ENCODE measurements around the gene STXBP4. TPM values are rescaled to one million over a fixed set of nuclear protein-coding genes. Genes with fewer than 3 reads are reported as not detected.

STXBP4 gene
- total and polyA plus RNA-seq, 2 donors (not counting 3 experiments of a cell fraction or from before 2014, with no cell fraction given), result 1.9 to 12.9 TPM

DNA sequence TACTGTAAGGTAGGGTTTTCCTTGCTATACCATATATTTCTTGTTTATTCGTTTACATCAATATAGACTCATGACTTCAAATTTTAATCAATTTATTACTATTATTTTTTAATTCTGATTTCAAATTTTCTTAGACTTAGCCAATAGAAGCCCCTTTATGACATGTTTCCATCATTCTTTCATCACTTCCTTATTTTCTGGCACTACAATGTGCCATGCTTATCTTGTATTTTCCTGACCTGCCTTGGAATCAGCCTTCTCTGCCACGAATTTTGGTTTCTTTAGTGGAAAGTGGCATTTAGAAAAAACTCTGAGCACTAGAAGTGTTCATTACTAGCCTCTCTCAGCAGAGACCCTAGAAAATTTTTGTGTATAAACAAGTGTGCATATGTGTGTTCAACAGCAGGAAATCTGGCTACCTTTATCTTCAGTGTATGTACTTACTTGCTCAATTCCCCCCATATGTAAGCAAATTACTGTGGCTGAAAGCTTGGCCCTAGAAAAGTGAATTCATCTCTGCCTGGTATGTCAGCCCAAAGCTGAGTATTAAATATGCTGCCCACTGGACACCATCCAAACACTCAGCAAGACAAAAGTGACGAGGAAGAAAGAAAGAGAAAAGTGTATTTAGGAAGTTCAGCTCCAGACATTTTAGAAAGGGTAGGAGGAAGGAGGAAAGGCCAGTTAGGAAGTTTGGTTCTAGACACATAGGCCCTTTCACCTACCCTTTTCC is 4.0 kb downstream of the STXBP4 start:
- Histone ChIP-seq H3K79me2 (ENCODE audit: control insufficient read depth, insufficient read depth, low read length) (peaks cover 17% of the 10 kb centered on the region), H3K4me2 (ENCODE audit: insufficient read depth, low read length) (no peak overlapping the region), H3K27me3 (ENCODE audit: control insufficient read depth in 2 of 2, insufficient read depth in 2 of 2, low read length in 2 of 2) (no peaks in the 10 kb centered on the region), H3K27ac (ENCODE audit: insufficient read depth, low read depth, low read length) (no peak overlapping the region), H3K36me3 (ENCODE audit: control insufficient read depth in 2 of 2, extremely low read depth in 1 of 2, insufficient read depth in 2 of 2, low read length in 2 of 2) (no peaks in the 10 kb centered on the region), H3K9ac (replicated peaks; ENCODE audit: extremely low read depth, insufficient read depth, low read length) (no peak overlapping the region), H2AFZ (ENCODE audit: low read depth, low read length) (no peak overlapping the region), H3K9me3 (replicated peaks; ENCODE audit: control insufficient read depth, insufficient read depth, low read length) (no peaks in the 10 kb centered on the region), H3K9me1 (replicated peaks; ENCODE audit: control insufficient read depth, extremely low read depth, insufficient read depth, low read length) (no peaks in the 10 kb centered on the region), H3K4me3 (replicated peaks in 1 of 3; ENCODE audit: insufficient read depth in 1 of 3, low read depth in 1 of 3, low read length in 3 of 3) (no peak overlapping the region), H4K20me1 (replicated peaks; ENCODE audit: control insufficient read depth, extremely low read depth, insufficient read depth, low read length) (no peaks in the 10 kb centered on the region), H3K4me1 (ENCODE audit: control insufficient read depth, extremely low read depth, insufficient read depth, low read length) (peaks cover 11% of the 10 kb centered on the region)
- no peak for DNase-seq (ENCODE audit: low read depth, low spot score)
- ChIA-PET CTCF (interaction anchor here (1.1 to 1.5 kb wide), 3 partner anchors 13 to 384 kb away, joined by 3 to 5 read pairs (median 4); no protein-coding TSS in a partner anchor), POLR2A (no interaction called here)
- dilution Hi-C loops (cut with MboI; ENCODE audit: extremely low pct_ligation_motif_present, low sequenced_read_pairs) (no loop called here), intact Hi-C loops (cut with micrococcal nuclease) (no loop called here)
- no TSS peak for BruUV-seq (replicated peaks)
- TF ChIP-seq JUN (IDR thresholded peaks at IDR 0.05; ENCODE audit: borderline replicate concordance, insufficient read depth, insufficient read length, low read depth) (no peak), EZH2 (IDR thresholded peaks at IDR 0.05; ENCODE audit: borderline replicate concordance, low read depth, low read length, severe bottlenecking) (no peak), POLR2AphosphoS5 (IDR thresholded peaks at IDR 0.05; ENCODE audit: insufficient read depth, low read depth, low read length) (no peak), FOS (IDR thresholded peaks at IDR 0.05; ENCODE audit: borderline replicate concordance, insufficient read depth, low read length) (no peak), MYC (IDR thresholded peaks at IDR 0.05; ENCODE audit: low read depth, low read length) (no peak), GATA2 (IDR thresholded peaks at IDR 0.05; ENCODE audit: insufficient read depth, insufficient read length, low read depth, low read length) (no peak), POLR2A (IDR thresholded peaks at IDR 0.05; ENCODE audit: low read depth, low read length) (no peak)
- TF ChIP-seq, protein P1, sequence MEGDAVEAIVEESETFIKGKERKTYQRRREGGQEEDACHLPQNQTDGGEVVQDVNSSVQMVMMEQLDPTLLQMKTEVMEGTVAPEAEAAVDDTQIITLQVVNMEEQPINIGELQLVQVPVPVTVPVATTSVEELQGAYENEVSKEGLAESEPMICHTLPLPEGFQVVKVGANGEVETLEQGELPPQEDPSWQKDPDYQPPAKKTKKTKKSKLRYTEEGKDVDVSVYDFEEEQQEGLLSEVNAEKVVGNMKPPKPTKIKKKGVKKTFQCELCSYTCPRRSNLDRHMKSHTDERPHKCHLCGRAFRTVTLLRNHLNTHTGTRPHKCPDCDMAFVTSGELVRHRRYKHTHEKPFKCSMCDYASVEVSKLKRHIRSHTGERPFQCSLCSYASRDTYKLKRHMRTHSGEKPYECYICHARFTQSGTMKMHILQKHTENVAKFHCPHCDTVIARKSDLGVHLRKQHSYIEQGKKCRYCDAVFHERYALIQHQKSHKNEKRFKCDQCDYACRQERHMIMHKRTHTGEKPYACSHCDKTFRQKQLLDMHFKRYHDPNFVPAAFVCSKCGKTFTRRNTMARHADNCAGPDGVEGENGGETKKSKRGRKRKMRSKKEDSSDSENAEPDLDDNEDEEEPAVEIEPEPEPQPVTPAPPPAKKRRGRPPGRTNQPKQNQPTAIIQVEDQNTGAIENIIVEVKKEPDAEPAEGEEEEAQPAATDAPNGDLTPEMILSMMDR (IDR thresholded peaks at IDR 0.05; ENCODE audit: extremely low read depth in 1 of 2, insufficient read depth in 1 of 2, low read depth in 1 of 2, low read length in 2 of 2), result no peak
- TF ChIP-seq, protein P2, sequence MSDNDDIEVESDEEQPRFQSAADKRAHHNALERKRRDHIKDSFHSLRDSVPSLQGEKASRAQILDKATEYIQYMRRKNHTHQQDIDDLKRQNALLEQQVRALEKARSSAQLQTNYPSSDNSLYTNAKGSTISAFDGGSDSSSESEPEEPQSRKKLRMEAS (IDR thresholded peaks at IDR 0.05; ENCODE audit: insufficient read depth, insufficient read length), result no peak
- FAIRE-seq, result no peak
